ENCODE data around the gene CMBL. TPM values are rescaled to one million over a fixed set of nuclear protein-coding genes. Genes with fewer than 3 reads are reported as not detected.
"Not testable (repeated sequence)": the region's sequence is repeated elsewhere in the genome, so short reads cannot be mapped to it uniquely, and the experiment has no call there.

CMBL gene
- total and polyA plus RNA-seq, 2 donors (not counting 1 experiment from before 2014, with no cell fraction given) = not detected

DNA sequence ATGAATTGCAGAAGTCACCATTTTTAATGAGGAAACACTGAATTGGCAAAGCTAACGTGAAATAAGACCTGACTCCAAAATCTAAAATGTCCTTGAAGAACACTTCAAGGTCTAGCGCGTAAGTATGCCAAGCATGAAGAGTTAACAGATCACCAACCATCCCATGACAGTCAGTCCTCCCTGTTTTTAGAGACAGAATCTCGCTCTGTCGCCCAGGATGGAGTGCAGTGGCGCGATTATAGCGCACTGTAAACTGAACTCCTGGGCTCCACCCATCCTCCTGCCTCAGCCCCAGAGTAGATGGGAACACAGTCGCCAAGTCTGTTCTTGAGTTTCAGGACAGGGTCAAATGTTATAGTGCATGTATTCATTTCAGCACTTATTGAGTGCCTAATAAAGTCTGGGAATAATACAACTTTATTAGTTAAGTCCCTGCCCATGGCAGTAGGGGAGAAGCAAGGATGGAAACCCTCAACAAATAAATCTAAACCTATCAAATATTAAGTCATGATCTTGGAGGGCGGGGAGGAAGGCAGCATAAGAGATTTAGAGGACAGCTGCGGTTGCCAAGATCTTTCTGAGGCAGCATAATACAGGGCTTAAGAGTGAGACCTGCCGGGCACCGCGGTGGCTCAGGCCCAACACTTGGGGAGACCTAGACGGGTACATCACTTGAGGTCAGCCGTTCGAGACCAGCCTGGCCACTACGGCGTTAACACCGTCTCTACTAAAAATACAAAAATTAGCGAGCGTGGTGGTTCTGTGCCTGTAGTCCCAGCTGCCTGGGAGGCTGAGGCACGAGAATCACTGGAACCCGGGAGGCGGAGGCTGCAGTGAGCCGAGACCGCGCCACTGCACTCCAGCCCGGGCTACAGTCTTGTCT lies 59.1 kb downstream of the CMBL start:
- ATAC-seq (ENCODE audit: low read depth) (no peak), DNase-seq (no peak)
- Histone ChIP-seq H3K4me2 (replicated peaks; ENCODE audit: low read depth, low read length, poor library complexity, severe bottlenecking) (peak overlapping the region; percentile 92), H4K20me1 (ENCODE audit: control insufficient read depth, insufficient read depth, low read length, poor library complexity, severe bottlenecking) (peaks cover 18% of the 10 kb centered on the region), H3K4me1 (ENCODE audit: control insufficient read depth in 2 of 2, insufficient read depth in 2 of 2, low read length in 2 of 2) (peaks cover 26 to 29% of the 10 kb centered on the region in 2 donors), H3K9me3 (ENCODE audit: control extremely low read depth in 1 of 3, control insufficient read depth in 2 of 3, insufficient read depth in 1 of 3, low read length in 2 of 3) (no peaks in the 10 kb centered on the region), H3K27me3 (replicated peaks in 1 of 4; ENCODE audit: control extremely low read depth in 1 of 4, control insufficient read depth in 3 of 4, insufficient read depth in 4 of 4, low read length in 3 of 4) (no peaks in the 10 kb centered on the region), H2AFZ (ENCODE audit: insufficient read depth, low read depth, low read length, poor library complexity, severe bottlenecking) (peak overlapping the region; percentile 99), H3K79me2 (ENCODE audit: control insufficient read depth, insufficient read depth, low read length) (peaks cover 68% of the 10 kb centered on the region), H3K9ac (ENCODE audit: low read length) (peak overlapping the region; percentile 90), H3K27ac (ENCODE audit: low read length in 2 of 2) (peak overlapping the region; percentile 92 to 100), H3K4me3 (ENCODE audit: control extremely low read depth in 1 of 5, extremely low read depth in 1 of 5, insufficient read depth in 1 of 5, low read depth in 2 of 5, low read length in 4 of 5) (peak overlapping the region in 4 of 5 experiments; percentile 79 to 98 (median 84)), H3K36me3 (replicated peaks in 1 of 2; ENCODE audit: control extremely low read depth in 1 of 2, control insufficient read depth in 1 of 2, extremely low read depth in 1 of 2, insufficient read depth in 2 of 2, low read length in 1 of 2) (peaks cover under 1 to 4% of the 10 kb centered on the region in 2 experiments)
- POLR2A ChIA-PET = no interaction called here
- TF ChIP-seq, protein P1, sequence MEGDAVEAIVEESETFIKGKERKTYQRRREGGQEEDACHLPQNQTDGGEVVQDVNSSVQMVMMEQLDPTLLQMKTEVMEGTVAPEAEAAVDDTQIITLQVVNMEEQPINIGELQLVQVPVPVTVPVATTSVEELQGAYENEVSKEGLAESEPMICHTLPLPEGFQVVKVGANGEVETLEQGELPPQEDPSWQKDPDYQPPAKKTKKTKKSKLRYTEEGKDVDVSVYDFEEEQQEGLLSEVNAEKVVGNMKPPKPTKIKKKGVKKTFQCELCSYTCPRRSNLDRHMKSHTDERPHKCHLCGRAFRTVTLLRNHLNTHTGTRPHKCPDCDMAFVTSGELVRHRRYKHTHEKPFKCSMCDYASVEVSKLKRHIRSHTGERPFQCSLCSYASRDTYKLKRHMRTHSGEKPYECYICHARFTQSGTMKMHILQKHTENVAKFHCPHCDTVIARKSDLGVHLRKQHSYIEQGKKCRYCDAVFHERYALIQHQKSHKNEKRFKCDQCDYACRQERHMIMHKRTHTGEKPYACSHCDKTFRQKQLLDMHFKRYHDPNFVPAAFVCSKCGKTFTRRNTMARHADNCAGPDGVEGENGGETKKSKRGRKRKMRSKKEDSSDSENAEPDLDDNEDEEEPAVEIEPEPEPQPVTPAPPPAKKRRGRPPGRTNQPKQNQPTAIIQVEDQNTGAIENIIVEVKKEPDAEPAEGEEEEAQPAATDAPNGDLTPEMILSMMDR (IDR thresholded peaks at IDR 0.05) = no peak
- no peak for TF ChIP-seq EZH2 (IDR thresholded peaks at IDR 0.05; ENCODE audit: borderline replicate concordance, insufficient read depth, low read depth, low read length, poor library complexity, severe bottlenecking)
- WGBS (ENCODE audit: insufficient coverage) = 62% methylated on average over 27 of the region's 29 CpGs
- peaks cover 40% of the 10 kb centered on the region for H3K4me1 Mint-ChIP-seq
- peak overlapping the region; percentile 99 for H3K4me3 Mint-ChIP-seq
- no peaks in the 10 kb centered on the region for H3K27me3 Mint-ChIP-seq
- no peaks in the 10 kb centered on the region for H3K9me3 Mint-ChIP-seq (ENCODE audit: insufficient read depth)
- CTCF ChIA-PET = interaction anchor here (0.6 to 2.1 kb wide), 2 partner anchors 38 to 186 kb away, joined by 3 to 5 read pairs; no protein-coding TSS in a partner anchor
- intact Hi-C loops (cut with micrococcal nuclease) = loop anchor here (1.0 kb wide), 1 partner anchor 193 kb away; the partner anchor contains the start of gene ROPN1L
- peak overlapping the region; percentile 75 for H3K27ac Mint-ChIP-seq

DNA sequence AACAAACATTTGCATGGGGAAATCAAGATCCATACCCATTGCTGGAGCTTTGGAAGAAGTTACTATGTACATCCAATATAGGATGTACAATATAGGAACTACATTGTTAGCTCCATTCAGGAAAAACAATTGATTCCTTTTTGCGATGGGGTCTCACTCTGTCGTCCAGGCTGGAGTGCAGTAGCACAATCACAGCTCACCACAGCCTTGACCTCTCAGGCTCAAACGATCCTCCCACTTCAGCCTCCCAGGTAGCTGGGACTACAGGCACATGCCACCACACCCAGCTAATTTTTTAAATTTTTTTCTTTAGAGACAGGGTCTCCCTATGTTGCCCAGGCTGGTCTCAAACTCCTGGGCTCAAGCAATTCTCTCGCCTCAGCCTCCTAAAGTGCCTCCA lies 60.5 kb downstream of the CMBL start:
- not testable (repeated sequence) for H3K4me2 ChIP-seq (replicated peaks; ENCODE audit: low read depth, low read length, poor library complexity, severe bottlenecking)

More for the DNA sequence above, 60.5 kb downstream of the CMBL start:
- Histone ChIP-seq H4K20me1 (ENCODE audit: control insufficient read depth, insufficient read depth, low read length, poor library complexity, severe bottlenecking) (peaks cover 12% of the 10 kb centered on the region), H3K79me2 (ENCODE audit: control insufficient read depth, insufficient read depth, low read length) (peaks cover 55% of the 10 kb centered on the region), H3K4me1 (ENCODE audit: control insufficient read depth in 2 of 2, insufficient read depth in 2 of 2, low read length in 2 of 2) (peaks cover 23 to 24% of the 10 kb centered on the region in 2 donors)
- H3K27me3 Mint-ChIP-seq; H3K4me3 ChIP-seq (ENCODE audit: control extremely low read depth in 1 of 5, extremely low read depth in 1 of 5, insufficient read depth in 1 of 5, low read depth in 2 of 5, low read length in 4 of 5); POLR2A ChIA-PET; DNase-seq; CTCF ChIA-PET; H3K4me3 Mint-ChIP-seq; H3K9me3 Mint-ChIP-seq (ENCODE audit: insufficient read depth); H3K27me3 ChIP-seq (replicated peaks in 1 of 4; ENCODE audit: control extremely low read depth in 1 of 4, control insufficient read depth in 3 of 4, insufficient read depth in 4 of 4, low read length in 3 of 4); H3K27ac ChIP-seq (ENCODE audit: low read length in 2 of 2); H3K9me3 ChIP-seq (ENCODE audit: control extremely low read depth in 1 of 3, control insufficient read depth in 2 of 3, insufficient read depth in 1 of 3, low read length in 2 of 3); H2AFZ ChIP-seq (ENCODE audit: insufficient read depth, low read depth, low read length, poor library complexity, severe bottlenecking); H3K9ac ChIP-seq (ENCODE audit: low read length); H3K36me3 ChIP-seq (replicated peaks in 1 of 2; ENCODE audit: control extremely low read depth in 1 of 2, control insufficient read depth in 1 of 2, extremely low read depth in 1 of 2, insufficient read depth in 2 of 2, low read length in 1 of 2); ATAC-seq (ENCODE audit: low read depth); intact Hi-C loops (cut with micrococcal nuclease); H3K27ac Mint-ChIP-seq: not testable (repeated sequence)
- H3K4me1 Mint-ChIP-seq = peaks cover 32% of the 10 kb centered on the region
- 100% methylated on average over 2 of the region's 4 CpGs for WGBS (ENCODE audit: insufficient coverage)

All from B cell (primary cell).